Activated CD4-positive, alpha-beta T cell treated with anti-CD3 and anti-CD28 coated beads, Interleukin-2, Interleukin-6, amounts not matched to agents 100 ng/mL and 50 ng/mL, durations not matched to agents 16 hours and 8 hours (primary cell): ENCODE data around the gene TFIP11.
"Not testable (repeated sequence)": the region's sequence is repeated elsewhere in the genome, so short reads cannot be mapped to it uniquely, and the experiment has no call there.

Experiments
- DNase-seq: peaks from one replicate; pipeline ENCODE4 v3.0.0-alpha.2; 2020

The TFIP11 gene

GRCh38 chr22:26540119-26540518 lies 27.8 kb upstream of the TFIP11 start:
- DNase-seq: no peak

- no peak for DNase-seq
These were observed 24.5 kb upstream of the TFIP11 start for GRCh38 chr22:26536762-26537134.

GRCh38 chr22:26536056-26536761 lies 23.9 kb upstream of the TFIP11 start:
- DNase-seq: no peak

GRCh38 chr22:26535603-26535908 lies 23.3 kb upstream of the TFIP11 start:
- no peak for DNase-seq

- no peak for DNase-seq
These were observed 22.8 kb upstream of the TFIP11 start for GRCh38 chr22:26534874-26535602.

- no peak for DNase-seq
These were observed 22.0 kb upstream of the TFIP11 start for GRCh38 chr22:26534171-26534855.

- no peak for DNase-seq
These were observed 17.1 kb upstream of the TFIP11 start for GRCh38 chr22:26529345-26529744.

GRCh38 chr22:26528518-26528917 lies 16.2 kb upstream of the TFIP11 start:
- not testable (repeated sequence) for DNase-seq

- DNase-seq: no peak
These were observed 15.5 kb upstream of the TFIP11 start for GRCh38 chr22:26527574-26528465.

GRCh38 chr22:26527167-26527566 lies 14.9 kb upstream of the TFIP11 start:
- no peak for DNase-seq

GRCh38 chr22:26525946-26526564 lies 13.8 kb upstream of the TFIP11 start:
- DNase-seq: no peak

- no peak for DNase-seq
These were observed 12.6 kb upstream of the TFIP11 start for GRCh38 chr22:26524870-26525269.

- DNase-seq: no peak
These were observed 10.3 kb upstream of the TFIP11 start for GRCh38 chr22:26522592-26522991.

GRCh38 chr22:26522012-26522411 lies 9.7 kb upstream of the TFIP11 start:
- DNase-seq: no peak

- DNase-seq: no peak
These were observed 5.2 kb upstream of the TFIP11 start for GRCh38 chr22:26517429-26517828.

GRCh38 chr22:26516503-26516902 lies 4.2 kb upstream of the TFIP11 start:
- peak; percentile 75 for DNase-seq

GRCh38 chr22:26515931-26516330 lies 3.7 kb upstream of the TFIP11 start:
- DNase-seq: no peak

- no peak for DNase-seq
These were observed 2.3 kb upstream of the TFIP11 start for GRCh38 chr22:26514419-26515161.

GRCh38 chr22:26513838-26514237 lies 1.6 kb upstream of the TFIP11 start:
- no peak for DNase-seq

- DNase-seq: no peak
These were observed 4.1 kb downstream of the TFIP11 start for GRCh38 chr22:26508148-26508547.

GRCh38 chr22:26503758-26504157 lies 8.5 kb downstream of the TFIP11 start:
- no peak for DNase-seq
